ENCODE measurements around the gene COL23A1. TPM values are rescaled to one million over a fixed set of nuclear protein-coding genes. Genes with fewer than 3 reads are reported as not detected.

The COL23A1 gene
- total RNA-seq, 4 donors from 2014 or later: 0.44 to 0.65 (median 0.57) TPM; not detected in 1

DNA sequence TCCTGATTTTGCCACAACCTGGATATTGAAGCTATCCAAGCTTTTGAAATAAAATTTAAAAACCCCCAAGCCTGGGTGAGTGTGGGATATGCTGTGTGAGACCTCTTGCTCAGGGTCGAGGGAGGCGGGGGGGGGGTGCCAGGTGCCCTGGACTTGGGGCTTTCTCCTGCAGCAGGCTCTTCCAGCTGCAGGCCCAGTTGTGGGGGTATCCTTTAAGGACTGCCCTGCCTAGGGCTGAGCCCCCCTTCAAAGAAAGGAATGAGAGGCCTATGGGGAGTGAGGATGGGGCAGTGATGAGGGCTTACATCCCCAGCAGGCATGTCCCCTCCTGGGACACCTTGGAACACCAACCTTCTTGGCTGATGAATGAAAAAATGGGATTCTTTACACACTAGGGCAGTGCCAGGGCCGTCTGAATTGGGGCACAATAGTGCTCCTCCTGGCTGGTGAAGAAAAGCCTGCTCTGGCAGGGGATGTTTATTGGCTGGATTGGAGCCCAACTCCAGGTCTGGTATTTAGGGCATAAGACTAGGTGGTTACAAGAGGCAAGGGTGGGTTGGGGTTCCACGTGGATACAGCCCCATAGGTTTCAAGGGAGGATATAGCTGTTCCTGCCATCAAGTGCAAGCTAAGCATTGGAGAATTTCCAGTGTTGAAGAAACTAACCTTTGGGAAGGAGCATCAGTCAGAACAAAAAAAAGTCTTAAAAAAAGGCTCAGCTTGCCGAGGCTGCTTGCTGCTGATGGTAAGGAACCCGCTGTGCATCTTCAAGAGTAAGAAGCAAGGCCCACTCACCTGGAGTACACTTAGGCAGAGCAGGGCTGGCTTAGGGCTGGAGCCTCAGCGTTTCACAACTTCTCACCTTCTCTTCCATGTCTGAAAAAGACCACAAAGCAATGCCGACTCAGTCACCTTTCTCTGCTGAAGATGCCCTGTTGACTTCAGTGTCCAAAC, 378.8 kb downstream of the COL23A1 start:
- TF ChIP-seq, protein P1, sequence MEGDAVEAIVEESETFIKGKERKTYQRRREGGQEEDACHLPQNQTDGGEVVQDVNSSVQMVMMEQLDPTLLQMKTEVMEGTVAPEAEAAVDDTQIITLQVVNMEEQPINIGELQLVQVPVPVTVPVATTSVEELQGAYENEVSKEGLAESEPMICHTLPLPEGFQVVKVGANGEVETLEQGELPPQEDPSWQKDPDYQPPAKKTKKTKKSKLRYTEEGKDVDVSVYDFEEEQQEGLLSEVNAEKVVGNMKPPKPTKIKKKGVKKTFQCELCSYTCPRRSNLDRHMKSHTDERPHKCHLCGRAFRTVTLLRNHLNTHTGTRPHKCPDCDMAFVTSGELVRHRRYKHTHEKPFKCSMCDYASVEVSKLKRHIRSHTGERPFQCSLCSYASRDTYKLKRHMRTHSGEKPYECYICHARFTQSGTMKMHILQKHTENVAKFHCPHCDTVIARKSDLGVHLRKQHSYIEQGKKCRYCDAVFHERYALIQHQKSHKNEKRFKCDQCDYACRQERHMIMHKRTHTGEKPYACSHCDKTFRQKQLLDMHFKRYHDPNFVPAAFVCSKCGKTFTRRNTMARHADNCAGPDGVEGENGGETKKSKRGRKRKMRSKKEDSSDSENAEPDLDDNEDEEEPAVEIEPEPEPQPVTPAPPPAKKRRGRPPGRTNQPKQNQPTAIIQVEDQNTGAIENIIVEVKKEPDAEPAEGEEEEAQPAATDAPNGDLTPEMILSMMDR (IDR thresholded peaks at IDR 0.05; ENCODE audit: low read depth): no peak

DNA sequence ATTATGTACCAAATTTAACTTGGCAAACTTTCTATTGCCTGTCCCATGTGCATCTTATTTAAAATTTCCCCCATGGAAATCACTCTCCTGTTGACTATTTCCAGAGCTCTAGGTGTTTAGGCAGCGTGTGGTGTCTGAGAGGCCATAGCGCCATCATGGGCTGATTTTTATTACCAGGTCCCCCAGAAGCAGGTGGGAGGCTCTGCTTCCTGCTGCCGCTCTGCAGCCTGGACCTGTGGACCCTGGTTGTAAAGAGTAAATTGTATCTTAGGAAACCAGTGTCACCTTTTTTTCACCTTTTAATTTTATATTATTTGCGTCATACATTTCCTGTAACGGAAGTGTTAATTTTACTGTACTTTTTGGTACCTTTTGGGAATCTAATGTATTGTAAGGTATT, 379.5 kb downstream of the COL23A1 start:
- TF ChIP-seq, protein P1 (IDR thresholded peaks at IDR 0.05; ENCODE audit: low read depth): no peak

DNA sequence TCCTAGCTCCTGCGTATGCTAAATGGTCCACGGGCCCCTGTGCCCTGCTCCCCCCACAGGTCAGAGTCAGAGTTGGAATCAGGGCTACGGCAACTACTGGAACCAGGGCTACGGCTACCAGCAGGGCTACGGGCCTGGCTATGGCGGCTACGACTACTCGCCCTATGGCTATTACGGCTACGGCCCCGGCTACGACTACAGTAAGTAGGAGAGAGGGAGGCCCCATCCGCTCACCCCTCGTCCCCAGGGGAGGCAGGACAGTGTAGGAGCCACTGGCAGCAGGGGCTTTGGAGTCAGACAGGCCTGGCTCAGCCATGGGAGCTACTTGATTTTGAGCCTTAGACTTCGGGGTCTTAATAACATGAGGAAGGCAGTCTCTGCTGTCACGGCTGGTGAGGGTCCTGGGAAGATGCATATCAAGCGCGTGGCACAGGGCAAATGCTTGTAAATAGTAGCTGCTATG, 380.1 kb downstream of the COL23A1 start:
- TF ChIP-seq, protein P1 (IDR thresholded peaks at IDR 0.05; ENCODE audit: low read depth): no peak

DNA sequence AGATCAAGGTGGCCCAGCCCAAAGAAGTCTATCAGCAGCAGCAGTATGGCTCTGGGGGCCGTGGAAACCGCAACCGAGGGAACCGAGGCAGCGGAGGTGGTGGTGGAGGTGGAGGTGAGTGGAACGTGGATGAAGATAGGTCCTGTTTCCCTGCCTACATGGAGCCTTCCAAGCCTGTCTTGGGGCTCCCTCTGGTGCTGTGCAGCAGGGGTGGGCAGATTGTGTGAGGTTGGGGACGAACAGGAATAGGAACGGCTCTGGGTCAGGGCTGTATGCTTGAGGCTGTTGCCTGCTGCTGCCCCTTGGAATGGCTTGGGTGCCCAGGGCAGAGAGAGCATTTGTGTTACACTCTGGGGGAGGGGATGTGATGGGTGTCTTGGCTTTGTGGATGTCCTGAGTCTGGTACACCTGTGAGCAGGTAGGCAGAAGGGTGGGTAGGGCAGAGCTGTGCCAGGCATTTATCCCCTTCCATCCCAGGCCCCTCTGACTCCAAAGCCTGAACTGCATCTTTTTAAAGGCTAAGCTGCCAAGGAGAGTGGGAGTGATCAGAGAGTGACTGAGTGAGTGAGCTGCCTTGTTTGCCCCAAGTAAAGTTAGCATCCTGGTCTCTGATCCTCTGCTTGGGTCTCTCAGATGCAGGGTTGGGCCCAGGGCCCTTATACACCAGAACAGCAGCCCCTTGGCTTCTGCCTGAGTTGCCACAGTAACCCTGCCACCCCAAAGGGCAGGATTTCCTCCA, 380.7 kb downstream of the COL23A1 start:
- TF ChIP-seq, protein P1 (IDR thresholded peaks at IDR 0.05; ENCODE audit: low read depth): no peak

DNA sequence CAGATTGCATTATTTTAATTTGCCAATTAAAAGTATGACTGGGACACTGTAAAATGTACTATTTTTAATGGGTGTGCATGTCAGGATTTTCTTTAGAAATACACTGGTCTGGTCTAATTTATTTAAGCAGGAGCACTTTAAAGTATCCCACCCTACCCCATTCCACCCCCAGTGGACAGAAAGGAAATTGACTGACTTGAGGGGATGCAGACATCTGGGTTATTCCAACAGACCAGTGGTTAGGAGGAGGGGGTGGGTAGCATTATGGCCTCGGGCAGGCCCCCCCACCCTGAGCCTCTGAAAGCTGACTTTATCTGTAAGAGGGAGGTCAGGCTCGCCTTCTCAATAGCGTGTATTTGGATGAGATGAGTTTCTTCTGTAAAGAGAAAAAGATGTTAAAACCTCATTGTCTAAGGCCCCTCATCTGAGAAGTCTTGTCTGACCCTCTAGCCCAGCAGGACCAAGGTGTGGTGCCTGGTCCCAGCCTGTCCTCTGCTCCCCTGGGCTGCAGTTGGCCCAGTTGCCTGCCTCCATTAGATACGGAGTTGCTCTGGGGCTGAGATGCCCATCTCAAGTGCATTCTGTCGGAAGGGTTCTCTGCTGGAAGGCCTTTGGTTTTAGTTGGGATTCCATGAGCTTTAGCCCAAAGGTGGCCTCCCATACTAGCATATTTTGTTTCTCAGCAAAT, 381.5 kb downstream of the COL23A1 start:
- TF ChIP-seq, protein P1 (IDR thresholded peaks at IDR 0.05; ENCODE audit: low read depth): no peak

DNA sequence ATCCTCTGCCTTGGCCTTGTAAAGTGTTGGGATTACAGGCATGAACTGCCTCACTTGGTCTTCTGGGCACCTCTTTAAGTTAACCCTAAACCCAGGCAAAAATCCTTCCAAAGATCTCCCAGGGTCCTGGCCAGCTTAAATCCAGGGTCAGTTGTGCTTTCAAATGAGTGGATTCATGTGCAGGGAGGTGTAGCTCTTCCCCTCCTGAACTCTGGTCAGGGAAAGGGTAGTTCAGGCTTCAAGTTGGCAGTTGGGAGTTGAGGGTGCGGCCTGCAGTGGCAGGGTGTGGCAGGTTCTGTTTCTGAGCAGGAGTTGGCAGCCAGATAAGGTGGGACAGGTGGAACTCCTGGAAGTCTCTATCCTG, 382.3 kb downstream of the COL23A1 start:
- TF ChIP-seq, protein P1 (IDR thresholded peaks at IDR 0.05; ENCODE audit: low read depth): no peak
